ENCODE data around the gene WDR74. TPM values are rescaled to one million over a fixed set of nuclear protein-coding genes. Genes with fewer than 3 reads are reported as not detected.
"Not testable (repeated sequence)": the region's sequence is repeated elsewhere in the genome, so short reads cannot be mapped to it uniquely, and the experiment has no call there.

WDR74 gene
- total RNA-seq, 2 donors from 2014 or later, result 15.8 to 40.0 TPM

DNA sequence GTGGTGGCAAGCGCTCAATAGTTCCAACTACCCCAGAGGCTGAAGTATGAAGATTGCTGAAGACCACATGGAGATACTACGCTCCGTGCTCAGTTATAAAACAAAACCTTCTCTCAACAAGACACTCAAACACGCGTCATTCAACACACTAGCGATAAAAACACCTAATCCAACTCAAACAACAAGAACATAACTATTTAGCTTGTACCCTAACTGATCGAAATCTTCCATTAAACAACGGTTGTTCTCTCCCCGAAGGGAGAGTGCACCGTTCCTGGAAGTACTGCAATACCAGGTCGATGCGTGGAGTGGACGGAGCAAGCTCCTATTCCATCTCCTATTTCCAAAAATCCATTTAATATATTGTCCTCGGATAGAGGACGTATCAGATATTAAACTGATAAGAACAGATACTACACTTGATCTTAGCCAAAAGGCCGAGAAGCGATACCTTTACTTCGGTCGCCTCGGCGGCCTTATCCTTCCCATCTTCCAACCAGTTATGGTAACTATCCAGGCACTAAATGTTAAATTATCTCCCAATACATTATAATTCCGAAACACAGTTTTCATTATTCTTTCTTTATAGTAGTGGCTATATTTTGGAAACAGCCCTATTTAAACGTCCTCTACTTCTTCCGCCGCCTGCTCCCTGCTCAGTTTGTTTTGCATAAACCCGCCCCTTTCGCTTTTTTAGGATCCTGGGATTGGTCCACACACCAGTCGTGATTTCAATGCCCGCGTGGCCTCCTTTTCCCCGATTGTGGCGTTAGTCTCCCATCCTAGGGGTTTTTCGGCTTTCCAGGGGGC, 2.2 kb upstream of the WDR74 start:
- WGBS, 2 donors, result 0% methylated on average over 31 to 33 of the region's 33 CpGs
- Histone ChIP-seq H3K36me3 (replicated peaks in 1 of 2; ENCODE audit: insufficient read depth in 1 of 2, low read depth in 2 of 2) (no peaks in the 10 kb centered on the region), H3K4me3 (peak overlapping the region in 1 of 2 donors; percentile 26), H3K9me3 (no peaks in the 10 kb centered on the region), H3K27me3 (no peaks in the 10 kb centered on the region), H3K4me1 (peaks cover 35% of the 10 kb centered on the region), H3K27ac (peak overlapping the region; percentile 76 to 98 (median 96))
- ATAC-seq (peak; percentile 72), DNase-seq (peak; percentile 85 to 93 (median 88))
- intact Hi-C loops (cut with DNase I), result no loop called here
- peak; percentile 98 to 100 (median 100) for TF ChIP-seq POLR2A (IDR thresholded peaks at IDR 0.05)
- TF ChIP-seq, protein P1, sequence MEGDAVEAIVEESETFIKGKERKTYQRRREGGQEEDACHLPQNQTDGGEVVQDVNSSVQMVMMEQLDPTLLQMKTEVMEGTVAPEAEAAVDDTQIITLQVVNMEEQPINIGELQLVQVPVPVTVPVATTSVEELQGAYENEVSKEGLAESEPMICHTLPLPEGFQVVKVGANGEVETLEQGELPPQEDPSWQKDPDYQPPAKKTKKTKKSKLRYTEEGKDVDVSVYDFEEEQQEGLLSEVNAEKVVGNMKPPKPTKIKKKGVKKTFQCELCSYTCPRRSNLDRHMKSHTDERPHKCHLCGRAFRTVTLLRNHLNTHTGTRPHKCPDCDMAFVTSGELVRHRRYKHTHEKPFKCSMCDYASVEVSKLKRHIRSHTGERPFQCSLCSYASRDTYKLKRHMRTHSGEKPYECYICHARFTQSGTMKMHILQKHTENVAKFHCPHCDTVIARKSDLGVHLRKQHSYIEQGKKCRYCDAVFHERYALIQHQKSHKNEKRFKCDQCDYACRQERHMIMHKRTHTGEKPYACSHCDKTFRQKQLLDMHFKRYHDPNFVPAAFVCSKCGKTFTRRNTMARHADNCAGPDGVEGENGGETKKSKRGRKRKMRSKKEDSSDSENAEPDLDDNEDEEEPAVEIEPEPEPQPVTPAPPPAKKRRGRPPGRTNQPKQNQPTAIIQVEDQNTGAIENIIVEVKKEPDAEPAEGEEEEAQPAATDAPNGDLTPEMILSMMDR (IDR thresholded peaks at IDR 0.05), result peak in 3 of 7 experiments; percentile 15 to 19 (median 16)

DNA sequence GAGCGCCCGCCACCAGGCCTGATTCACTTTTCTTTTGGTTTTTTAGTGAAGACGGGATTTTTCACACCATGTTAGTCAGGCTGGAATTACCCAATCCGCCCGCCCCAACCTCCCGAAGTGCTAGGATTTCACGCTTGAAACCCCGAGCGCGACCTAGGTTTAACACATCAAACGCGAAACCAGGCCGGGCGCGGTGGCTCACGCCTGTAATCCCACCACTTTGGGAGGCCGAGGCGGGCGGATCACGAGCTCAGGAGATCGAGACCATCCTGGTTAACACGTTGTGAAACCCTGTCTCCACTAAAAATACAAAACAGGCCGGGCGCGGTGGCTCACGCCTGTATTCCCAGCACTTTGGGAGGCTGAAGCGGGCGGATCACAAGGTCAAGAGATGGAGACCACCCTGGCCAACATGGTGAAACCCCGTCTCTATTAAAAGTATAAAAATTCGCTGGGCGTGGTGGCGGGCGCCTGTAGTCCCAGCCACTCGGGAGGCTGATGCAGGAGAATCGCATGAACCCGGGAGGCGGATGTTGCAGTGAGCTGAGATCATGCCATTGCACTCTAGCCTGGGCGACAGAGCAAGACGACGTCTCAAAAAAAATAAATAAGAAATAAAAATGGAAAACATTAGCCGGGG, 1.5 kb upstream of the WDR74 start:
- intact Hi-C loops (cut with DNase I); H3K36me3 ChIP-seq (replicated peaks in 1 of 2; ENCODE audit: insufficient read depth in 1 of 2, low read depth in 2 of 2); H3K9me3 ChIP-seq; H3K4me3 ChIP-seq; H3K27me3 ChIP-seq: not testable (repeated sequence)
- Histone ChIP-seq H3K4me1 (peaks cover 35% of the 10 kb centered on the region), H3K27ac (peak overlapping the region; percentile 76 to 98 (median 96))
- peak; percentile 65 to 73 (median 70) for DNase-seq
- peak; percentile 12 for ATAC-seq
- 0% methylated on average over 30 to 41 of the region's 41 CpGs for WGBS, 2 donors

DNA sequence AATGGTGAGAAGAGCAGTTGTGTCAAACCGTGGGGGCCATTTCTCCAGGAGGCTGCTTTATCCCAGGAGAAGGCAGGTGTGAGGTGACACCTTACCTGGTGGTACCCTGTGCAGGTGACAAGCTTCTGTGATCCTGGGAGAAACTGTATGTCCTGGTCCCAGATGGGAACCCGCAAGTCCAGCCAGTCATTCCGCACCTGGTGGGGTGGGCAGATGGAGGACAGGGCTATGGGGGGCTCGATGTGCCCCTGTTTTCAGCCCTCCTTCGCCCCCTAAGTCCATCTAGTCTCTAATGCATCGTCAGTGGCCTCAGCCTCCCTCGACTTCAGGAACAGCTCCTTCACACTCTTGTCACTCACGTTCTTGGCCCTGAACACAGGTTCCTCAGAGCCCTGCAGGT, 4.1 kb downstream of the WDR74 start:
- Histone ChIP-seq H3K4me1 (peaks cover 39% of the 10 kb centered on the region), H3K9me3 (no peaks in the 10 kb centered on the region), H3K4me3 (no peak overlapping the region), H3K27me3 (no peaks in the 10 kb centered on the region), H3K36me3 (replicated peaks in 1 of 2; ENCODE audit: insufficient read depth in 1 of 2, low read depth in 2 of 2) (peaks cover 0 to 12% of the 10 kb centered on the region in 2 donors), H3K27ac (no peak overlapping the region)
- TF ChIP-seq, protein P1 (IDR thresholded peaks at IDR 0.05), result no peak
- no peak for TF ChIP-seq POLR2A (IDR thresholded peaks at IDR 0.05)
- WGBS, 2 donors, result 72 to 78% methylated on average over 7 to 8 of the region's 8 CpGs
- DNase-seq (no peak), ATAC-seq (no peak)
- intact Hi-C loops (cut with DNase I), result no loop called here

DNA sequence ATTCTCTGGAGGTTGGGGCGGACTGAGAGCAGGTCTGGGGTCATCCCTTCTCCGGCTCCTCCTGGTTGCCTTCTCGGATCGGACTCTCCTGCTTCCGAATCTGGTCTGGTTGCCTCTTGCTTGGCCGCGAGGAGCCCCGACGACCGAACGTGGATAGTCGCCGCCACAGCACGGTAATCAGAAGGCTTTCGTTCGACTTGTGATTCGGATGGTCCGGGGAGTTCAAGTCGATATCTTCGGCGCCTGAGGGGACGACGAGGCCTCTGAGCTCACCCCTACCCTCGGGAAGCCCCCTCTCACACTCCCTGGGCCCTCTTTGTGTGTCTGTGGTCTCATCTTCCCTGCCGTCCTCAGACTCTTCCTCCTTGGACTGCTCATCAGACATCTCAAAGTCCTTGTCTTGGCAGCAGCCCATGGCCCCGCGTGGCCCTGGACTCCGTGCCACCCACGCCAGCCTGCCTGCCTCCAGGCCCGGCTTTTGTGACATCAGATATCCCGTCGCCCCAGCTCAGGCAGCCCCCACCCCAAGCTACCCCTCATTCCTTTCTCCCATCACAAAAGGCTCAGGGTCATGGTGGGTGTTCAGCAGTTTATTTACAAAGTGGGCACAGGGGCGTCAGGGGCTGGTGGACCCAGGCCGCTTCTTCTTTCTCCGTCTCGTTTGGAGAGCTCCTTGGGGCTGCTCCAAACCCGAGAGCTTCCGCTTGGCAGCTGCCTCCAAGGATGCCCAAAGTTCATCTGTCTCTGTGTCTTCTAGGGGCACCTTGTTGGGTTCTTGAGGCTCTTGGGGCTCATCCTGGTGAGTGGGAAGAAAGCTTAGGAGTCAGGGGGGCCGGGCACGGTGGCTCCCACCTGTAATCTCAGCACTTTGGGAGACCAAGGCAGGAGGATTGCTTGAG, 6.8 kb downstream of the WDR74 start, which contains the start of gene TEX54:
Gene TEX54 (minus strand): TSS at position 506 of the 899 bp plus-strand sequence.
- Histone ChIP-seq H3K4me1 (peaks cover 37% of the 10 kb centered on the region), H3K27me3 (no peaks in the 10 kb centered on the region), H3K36me3 (replicated peaks in 1 of 2; ENCODE audit: insufficient read depth in 1 of 2, low read depth in 2 of 2) (peaks cover 0 to 12% of the 10 kb centered on the region in 2 donors), H3K9me3 (no peaks in the 10 kb centered on the region), H3K27ac (peak within 1 kb of the TSS; percentile 95 to 99 (median 99)), H3K4me3 (peak within 1 kb of the TSS; percentile 69 to 73)
- WGBS, 2 donors, result 6 to 11% methylated on average over 17 to 40 of the region's 40 CpGs
- intact Hi-C loops (cut with DNase I), result no loop called here
- peak; percentile 41 to 55 (median 46) for DNase-seq
- peak; percentile 21 for ATAC-seq
- no peak for TF ChIP-seq POLR2A (IDR thresholded peaks at IDR 0.05)
- TF ChIP-seq, protein P1 (IDR thresholded peaks at IDR 0.05), result peak in 1 of 7 experiments; percentile 5

Measured in body of pancreas (tissue), 4 donors.